Testis (tissue), 2 donors: ENCODE data around the gene HELZ.

ENCODE experiments used
- POLR2A ChIP-seq: fragments of 450-650 bp; IDR thresholded peaks from one replicate; pipeline ENCODE4 v1.6.1; 2017; ENCODE audit warnings: antibody characterized with exemption, mild to moderate bottlenecking, moderate library complexity
- TF ChIP-seq, protein P1 (sequence below), 3 experiments: fragments of 450-650 bp in 2 of 3; fragments of 200-600 bp in 1 of 3; sonication (generic) in 1 of 3; IDR thresholded peaks; one replicate each; pipeline ENCODE4 v1.5.1; 2016 to 2019; ENCODE audit warnings: antibody characterized with exemption in 3 of 3, mild to moderate bottlenecking in 2 of 3, moderate library complexity in 1 of 3

DNA sequence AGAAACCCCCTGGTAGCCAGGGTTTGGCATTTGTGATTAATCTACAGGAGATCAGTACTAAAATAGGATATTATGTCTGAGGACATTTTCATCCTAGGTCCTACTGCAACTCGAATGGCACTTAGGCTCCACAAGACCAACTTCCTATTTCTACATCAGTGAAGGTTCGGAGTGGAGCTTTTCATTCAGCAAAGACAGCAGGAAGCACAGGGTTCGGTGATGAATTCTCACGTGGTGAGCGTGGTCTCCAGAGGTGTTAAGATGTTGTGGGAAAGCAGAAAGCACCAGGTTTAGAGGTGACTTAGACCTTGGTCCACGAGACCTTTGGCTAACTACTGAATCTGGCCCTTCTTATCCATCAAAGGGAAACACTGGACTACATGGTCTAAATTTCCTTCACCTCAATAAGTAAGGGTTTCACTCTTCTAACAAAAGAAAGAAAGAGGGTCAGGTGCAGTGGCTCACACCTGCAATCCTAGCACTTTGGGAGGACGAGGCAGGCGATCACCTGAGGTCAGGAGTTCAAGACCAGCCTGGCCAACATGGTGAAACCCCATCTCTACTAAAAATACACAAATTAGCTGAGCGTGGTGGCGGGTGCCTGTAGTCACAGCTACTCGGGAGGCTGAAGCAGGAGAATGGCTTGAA, 13.9 kb upstream of the HELZ start:
- no peak for TF ChIP-seq POLR2A
- TF ChIP-seq, protein P1, sequence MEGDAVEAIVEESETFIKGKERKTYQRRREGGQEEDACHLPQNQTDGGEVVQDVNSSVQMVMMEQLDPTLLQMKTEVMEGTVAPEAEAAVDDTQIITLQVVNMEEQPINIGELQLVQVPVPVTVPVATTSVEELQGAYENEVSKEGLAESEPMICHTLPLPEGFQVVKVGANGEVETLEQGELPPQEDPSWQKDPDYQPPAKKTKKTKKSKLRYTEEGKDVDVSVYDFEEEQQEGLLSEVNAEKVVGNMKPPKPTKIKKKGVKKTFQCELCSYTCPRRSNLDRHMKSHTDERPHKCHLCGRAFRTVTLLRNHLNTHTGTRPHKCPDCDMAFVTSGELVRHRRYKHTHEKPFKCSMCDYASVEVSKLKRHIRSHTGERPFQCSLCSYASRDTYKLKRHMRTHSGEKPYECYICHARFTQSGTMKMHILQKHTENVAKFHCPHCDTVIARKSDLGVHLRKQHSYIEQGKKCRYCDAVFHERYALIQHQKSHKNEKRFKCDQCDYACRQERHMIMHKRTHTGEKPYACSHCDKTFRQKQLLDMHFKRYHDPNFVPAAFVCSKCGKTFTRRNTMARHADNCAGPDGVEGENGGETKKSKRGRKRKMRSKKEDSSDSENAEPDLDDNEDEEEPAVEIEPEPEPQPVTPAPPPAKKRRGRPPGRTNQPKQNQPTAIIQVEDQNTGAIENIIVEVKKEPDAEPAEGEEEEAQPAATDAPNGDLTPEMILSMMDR (IDR thresholded peaks at IDR 0.05), result no peak
